Endothelial cell of umbilical vein (primary cell): Measurements from ENCODE around the gene ZNF629. TPM values are rescaled to one million over a fixed set of nuclear protein-coding genes. Genes with fewer than 3 reads are reported as not detected.

ENCODE experiments used
- BruUV-seq: library from RNA; stranded (reverse); fragments of 400-500 nt; replicated peaks from 2 replicates; lab custom pipeline; 2021; lab: Mats Ljungman, UMichigan
- CTCF ChIA-PET: fragments of 300-600, 350-600 bp; sonication (Branson Sonifier 250); formaldehyde crosslinking; loops from one replicate; lab custom pipeline; 2021; ENCODE audit warnings: antibody characterized with exemption, inconsistent platforms; lab: Charles Lee
- POLR2A ChIA-PET: fragments of 300-600, 350-600 bp; sonication (Branson Sonifier 250); formaldehyde crosslinking; loops from one replicate; lab custom pipeline; 2021; ENCODE audit warnings: antibody characterized with exemption, inconsistent platforms; lab: Charles Lee
- DNase-seq: peaks from one replicate; pipeline ENCODE4 v3.0.0-alpha.2; 2011; ENCODE audit warnings: low read depth, low spot score
- FAIRE-seq: peaks from 2 replicates; lab custom pipeline; 2011; peaks lifted over from hg19 to GRCh38; lab: Jason Lieb, UNC
- H2AFZ ChIP-seq: 2 replicates; pipeline ENCODE4 v1.6.0; 2012; ENCODE audit warnings: low read depth, low read length, control low read depth, inconsistent platforms
- H3K27ac ChIP-seq: 2 replicates; pipeline ENCODE4 v1.5.1; 2011; ENCODE audit warnings: low read depth, mild to moderate bottlenecking, control low read depth, low read length, moderate library complexity; ENCODE audit not compliant: insufficient read depth
- H3K27me3 ChIP-seq, 2 experiments: 2 replicates each; pipeline versions ENCODE4 v1.6.0 to v1.6.1; 2011; ENCODE audit warnings: low read length in 2 of 2, mixed read lengths in 1 of 2; ENCODE audit not compliant: control insufficient read depth in 2 of 2, insufficient read depth in 2 of 2
- H3K36me3 ChIP-seq, 2 experiments: 2 replicates in 1 of 2; 3 replicates in 1 of 2; pipeline ENCODE4 v1.5.1; 2011; ENCODE audit warnings: low read length in 2 of 2, mild to moderate bottlenecking in 1 of 2, moderate library complexity in 1 of 2; ENCODE audit not compliant: control insufficient read depth in 2 of 2, insufficient read depth in 2 of 2; ENCODE audit errors: extremely low read depth in 1 of 2
- H3K4me1 ChIP-seq: 3 replicates; pipeline ENCODE4 v1.5.1; 2011; ENCODE audit warnings: mild to moderate bottlenecking, low read length; ENCODE audit not compliant: control insufficient read depth, insufficient read depth; ENCODE audit errors: extremely low read depth
- H3K4me2 ChIP-seq: 2 replicates; pipeline ENCODE4 v1.6.1; 2011; ENCODE audit warnings: low read length, control low read depth, mixed read lengths; ENCODE audit not compliant: insufficient read depth
- H3K4me3 ChIP-seq, 3 experiments: fragments of 200-600 bp in 1 of 3; sonication (generic), shearing (Covaris generic) in 1 of 3; replicated peaks in 1 of 3; 2 replicates each; pipeline ENCODE4 v1.5.1; 2011 to 2016; ENCODE audit warnings: control low read depth in 3 of 3, low read length in 3 of 3, mild to moderate bottlenecking in 2 of 3, inconsistent platforms in 1 of 3, low read depth in 1 of 3, moderate library complexity in 1 of 3; ENCODE audit not compliant: insufficient read depth in 1 of 3
- H3K79me2 ChIP-seq: 2 replicates; pipeline ENCODE4 v1.6.0; 2012; ENCODE audit warnings: low read length, inconsistent platforms; ENCODE audit not compliant: control insufficient read depth, insufficient read depth
- H3K9ac ChIP-seq: replicated peaks from 2 replicates; pipeline ENCODE3; 2011; ENCODE audit warnings: low read length, control low read depth; ENCODE audit not compliant: insufficient read depth; ENCODE audit errors: extremely low read depth
- H3K9me1 ChIP-seq: replicated peaks from 3 replicates; pipeline ENCODE4 v1.6.0; 2011; ENCODE audit warnings: mild to moderate bottlenecking, low read length; ENCODE audit not compliant: control insufficient read depth, insufficient read depth; ENCODE audit errors: extremely low read depth
- H3K9me3 ChIP-seq: replicated peaks from 2 replicates; pipeline ENCODE4 v1.5.1; 2012; ENCODE audit warnings: low read length, inconsistent platforms; ENCODE audit not compliant: control insufficient read depth, insufficient read depth
- H4K20me1 ChIP-seq: replicated peaks from 2 replicates; pipeline ENCODE3; 2011; ENCODE audit warnings: mild to moderate bottlenecking, low read length; ENCODE audit not compliant: control insufficient read depth, insufficient read depth; ENCODE audit errors: extremely low read depth
- CTCF ChIP-seq, 2 donors: IDR thresholded peaks; 1 replicate in 1 of 2; 2 replicates in 1 of 2; pipeline ENCODE4 v1.5.1; 2011; ENCODE audit warnings: low read length in 2 of 2, mild to moderate bottlenecking in 2 of 2, moderate library complexity in 2 of 2, control low read depth in 1 of 2, inconsistent platforms in 1 of 2, low read depth in 1 of 2; ENCODE audit not compliant: insufficient read depth in 1 of 2; ENCODE audit errors: extremely low read depth in 1 of 2
- EZH2 ChIP-seq: IDR thresholded peaks from 2 replicates; pipeline ENCODE4 v1.6.1; 2012; ENCODE audit warnings: borderline replicate concordance, low read depth, mild to moderate bottlenecking, moderate library complexity, low read length, inconsistent platforms; ENCODE audit not compliant: severe bottlenecking
- FOS ChIP-seq: IDR thresholded peaks from 2 replicates; pipeline ENCODE4 v1.6.1; 2011; ENCODE audit warnings: mild to moderate bottlenecking, low read length, moderate library complexity, borderline replicate concordance; ENCODE audit not compliant: insufficient read depth
- GATA2 ChIP-seq: IDR thresholded peaks from 2 replicates; pipeline ENCODE4 v1.7.0; 2011; ENCODE audit warnings: low read depth, mild to moderate bottlenecking, moderate library complexity, mixed read lengths, low read length; ENCODE audit not compliant: insufficient read length, insufficient read depth
- JUN ChIP-seq: IDR thresholded peaks from 2 replicates; pipeline ENCODE4 v1.6.1; 2011; ENCODE audit warnings: borderline replicate concordance, low read depth; ENCODE audit not compliant: insufficient read length, insufficient read depth
- MAX ChIP-seq: IDR thresholded peaks from 2 replicates; pipeline ENCODE4 v1.6.1; 2011; ENCODE audit not compliant: insufficient read depth, insufficient read length
- MYC ChIP-seq: IDR thresholded peaks from one replicate; pipeline ENCODE4 v1.6.1; 2011; ENCODE audit warnings: mild to moderate bottlenecking, low read depth, low read length
- POLR2A ChIP-seq: IDR thresholded peaks from 2 replicates; pipeline ENCODE4 v1.6.1; 2012; ENCODE audit warnings: low read depth, mild to moderate bottlenecking, control low read depth, low read length
- POLR2AphosphoS5 ChIP-seq: IDR thresholded peaks from 2 replicates; pipeline ENCODE4 v1.6.1; 2012; ENCODE audit warnings: low read depth, mild to moderate bottlenecking, control low read depth, low read length, moderate library complexity; ENCODE audit not compliant: insufficient read depth
- dilution Hi-C: fragments of 300-500 bp; cut with MboI; formaldehyde crosslinking; loops from one replicate; pipeline ENCODE4 v1.15.0; 2019; ENCODE audit warnings: low sequenced_read_pairs; ENCODE audit not compliant: extremely low pct_ligation_motif_present
- intact Hi-C: fragments of 100-400 bp; cut with micrococcal nuclease; formaldehyde crosslinking; loops from one replicate; pipeline ENCODE4 v1.10.0; 2022
- polyA plus RNA-seq, 4 experiments: library from polyadenylated mRNA; depleted of rRNA in 3 of 4; stranded (reverse) in 3 of 4; unstranded in 1 of 4; fragments of >200 nt; gene quantifications; 2 replicates each; pipeline versions ENCODE4 v1.2.1 to v1.2.3, GENCODE V29; 2011 to 2012; ENCODE audit warnings: missing spikeins in 1 of 4
- total RNA-seq: library from RNA; stranded (reverse); gene quantifications from 2 replicates; pipeline ENCODE4 v1.2.3, GENCODE V29; 2021

ZNF629 gene
- total and polyA plus RNA-seq, 2 donors (not counting 3 experiments of a cell fraction or from before 2014, with no cell fraction given): 5.2 to 11.2 TPM

DNA sequence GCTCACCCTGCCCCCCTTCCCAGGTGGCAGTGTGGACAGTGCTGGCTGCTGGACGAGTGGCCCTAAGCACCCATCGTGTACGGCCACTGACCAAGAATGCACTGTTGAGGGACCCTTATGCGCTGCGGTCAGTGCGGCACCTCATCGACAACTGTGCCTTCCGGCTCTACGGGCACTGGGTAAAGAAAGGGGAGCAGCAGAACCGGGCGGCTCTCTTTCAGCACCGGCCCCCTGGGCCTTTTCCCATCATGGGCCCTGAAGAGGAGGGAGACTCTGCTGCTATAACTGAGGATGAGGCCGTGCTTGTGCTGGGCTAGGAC is 30.3 kb downstream of the ZNF629 start:
- H3K27me3 ChIP-seq: no peaks in the 10 kb centered on the region
- dilution Hi-C loops (no loop called here), intact Hi-C loops (no loop called here)
- H3K79me2 ChIP-seq: no peaks in the 10 kb centered on the region
- TF ChIP-seq FOS (no peak), GATA2 (no peak), JUN (no peak), POLR2A (no peak), MYC (no peak), CTCF (IDR thresholded peaks at IDR 0.05; ENCODE audit: extremely low read depth in 1 of 2, insufficient read depth in 1 of 2, low read depth in 1 of 2, low read length in 2 of 2) (no peak), MAX (no peak), EZH2 (no peak), POLR2AphosphoS5 (no peak)
- H3K9me1 ChIP-seq: no peaks in the 10 kb centered on the region
- no peaks in the 10 kb centered on the region for H4K20me1 ChIP-seq
- H3K4me1 ChIP-seq: peaks cover 4% of the 10 kb centered on the region
- no TSS peak for BruUV-seq
- H3K9ac ChIP-seq: no peak overlapping the region
- no peaks in the 10 kb centered on the region for H3K9me3 ChIP-seq
- CTCF ChIA-PET: no interaction called here
- no peak overlapping the region for H3K4me2 ChIP-seq
- DNase-seq (no peak), FAIRE-seq (no peak)
- peaks cover 3 to 22% of the 10 kb centered on the region in 2 experiments for H3K36me3 ChIP-seq
- POLR2A ChIA-PET: no interaction called here
- H3K27ac ChIP-seq: no peak overlapping the region
- H2AFZ ChIP-seq: no peak overlapping the region
- H3K4me3 ChIP-seq: no peak overlapping the region
